Heart left ventricle (tissue), 16 donors: ENCODE measurements around the gene PDGFC. TPM values are rescaled to one million over a fixed set of nuclear protein-coding genes. Genes with fewer than 3 reads are reported as not detected.

ENCODE experiments used
- ATAC-seq, 4 donors: fragments of 200-7000 bp; cut with Tn5 transposase; one replicate each; pipeline ENCODE4 v1.9.1; 2020 to 2022; ENCODE audit warnings: moderate library complexity in 4 of 4, mild to moderate bottlenecking in 3 of 4, moderate number of reproducible peaks in 1 of 4
- DNase-seq, 5 donors: peaks; one replicate each; pipeline ENCODE4 v3.0.0-alpha.2; 2020
- H3K27ac ChIP-seq, 12 donors: fragments of 200-600 bp; sonication (generic) in 4 of 12; one replicate each; pipeline versions ENCODE4 v1.5.0 to v1.8.0; 2016 to 2022; ENCODE audit warnings: mild to moderate bottlenecking in 2 of 12
- H3K27me3 ChIP-seq, 9 donors: fragments of 200-600 bp; sonication (generic) in 2 of 9; one replicate each; pipeline versions ENCODE4 v1.5.1 to v1.8.0; 2016 to 2022; ENCODE audit warnings: mild to moderate bottlenecking in 3 of 9
- H3K36me3 ChIP-seq, 9 donors: fragments of 200-600 bp; sonication (generic) in 2 of 9; one replicate each; pipeline versions ENCODE4 v1.5.0 to v1.8.0; 2018 to 2022; ENCODE audit warnings: mild to moderate bottlenecking in 2 of 9
- H3K4me1 ChIP-seq, 12 donors: fragments of 200-600 bp; sonication (generic) in 4 of 12; one replicate each; pipeline versions ENCODE4 v1.5.0 to v1.8.0; 2016 to 2022; ENCODE audit warnings: mild to moderate bottlenecking in 3 of 12
- H3K4me3 ChIP-seq, 12 donors: fragments of 200-600 bp; sonication (generic) in 4 of 12; one replicate each; pipeline versions ENCODE4 v1.5.0 to v1.8.0; 2017 to 2022; ENCODE audit warnings: mild to moderate bottlenecking in 9 of 12, moderate library complexity in 4 of 12
- H3K9me3 ChIP-seq, 12 donors: fragments of 200-600 bp; sonication (generic) in 4 of 12; one replicate each; pipeline versions ENCODE4 v1.5.0 to v1.8.0; 2016 to 2022; ENCODE audit warnings: mild to moderate bottlenecking in 1 of 12
- CTCF ChIP-seq, 12 donors: fragments of 200-600 bp; sonication (generic) in 4 of 12; IDR thresholded peaks; one replicate each; pipeline versions ENCODE4 v1.5.0 to v1.8.0; 2018 to 2022; ENCODE audit warnings: antibody characterized with exemption in 12 of 12, mild to moderate bottlenecking in 5 of 12
- POLR2A ChIP-seq, 2 donors: fragments of 450-650 bp; IDR thresholded peaks; one replicate each; pipeline ENCODE4 v1.6.1; 2017; ENCODE audit warnings: antibody characterized with exemption in 2 of 2, mild to moderate bottlenecking in 2 of 2, moderate library complexity in 2 of 2
- WGBS, 4 donors: extraction: QIAGEN DNeasy Blood & Tissue Kit in 2 of 4; methylation state at CpG; one replicate each; pipeline versions ENCODE4 v1.1.5 to v1.1.7; 2013 to 2018; 5-methylcytosine and 5-hydroxymethylcytosine counted together
- intact Hi-C, 10 donors: fragments of 100-400 bp; cut with DNase I; formaldehyde crosslinking; loops; one replicate each; pipeline versions ENCODE4 v1.11.1 to v1.14.2; 2022
- polyA plus RNA-seq, 2 donors: library from polyadenylated mRNA; stranded (reverse); fragments of 200-250 nt; gene quantifications; one replicate each; pipeline ENCODE4 v1.2.3, GENCODE V29; 2013
- total RNA-seq, 9 donors: library from RNA; depleted of rRNA in 2 of 9; stranded (reverse); fragments of >200 nt in 2 of 9; fragmentation: NEBNext Ultra II Directional in 3 of 9; extraction: Animal tissue kit (Norgen Biotek cat#: 25700) in 3 of 9; gene quantifications; one replicate each; pipeline versions ENCODE4 v1.1.0 to v1.2.4, GENCODE V29; 2016 to 2023
- donor health status: ischemic (EF 13 %, LVEDD 7.1; RV severe dilation, severe dysfunction).
- donor health status: healthy with polysubstance abuse.
- donor health status: DM: no; HTN: yes; CAD: no.
- donor health status: DM: no; HTN: no; CAD: no.
- donor health status: ischemic (EF 25% LVEDD 6.9; RV normal size, moderate dysfunction).
- donor health status: ischemic (EF 25% LVEDD 5.7; RV mildly dilated, moderate dysfunction).
- donor health status: healthy.
- donor health status: DM: yes; HTN: yes; CAD: no.
- donor health status: ischemic (EF 35%, LVEDD 5.7; RV mildly dilated, moderate dysfunction).
- donor health status: nonischemic (EF 11% LVEDD 7.7; RV severe dilation, severe dysfunction).
- donor health status: DM: yes; HTN: yes; CAD: no.
- donor health status: PGD.
- donor health status: ischemic (EF 29% LVEDD 5.4; RV normal size, mild dysfunction).
- donor health status: nonischemic (EF 23%, LVEDD 6.1; RV moderate dilation, normal function).

The PDGFC gene
- total and polyA plus RNA-seq, 11 donors: 2.5 to 29.6 (median 12.2) TPM

DNA sequence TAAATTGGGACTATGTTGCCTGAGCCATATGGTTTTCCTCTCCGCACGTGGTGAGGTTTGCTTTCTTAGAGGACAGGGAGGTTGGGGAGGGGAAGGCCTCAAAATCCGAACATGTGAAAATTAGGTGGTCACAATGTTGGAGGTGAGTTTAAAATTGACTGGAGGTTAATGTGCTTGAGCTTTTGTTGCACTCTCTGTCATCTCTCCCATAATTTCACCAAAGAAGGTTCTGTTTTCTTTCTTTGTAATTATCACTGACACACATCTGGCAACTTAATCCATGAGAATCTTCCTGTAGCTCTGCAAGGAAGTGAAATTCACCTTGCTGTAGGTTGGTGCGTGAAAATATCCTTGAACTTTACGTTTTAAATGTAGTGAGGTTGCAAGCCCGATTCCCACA is 225.5 kb downstream of the PDGFC start:
- TF ChIP-seq CTCF (IDR thresholded peaks at IDR 0.05) (no peak), POLR2A (IDR thresholded peaks at IDR 0.05) (no peak)
- no peak overlapping the region for H3K4me3 ChIP-seq
- DNase-seq: no peak
- no peak for ATAC-seq
- no peak overlapping the region for H3K27ac ChIP-seq
- H3K27me3 ChIP-seq: no peaks in the 10 kb centered on the region
- 60 to 75% (median 65%) methylated on average over 6 of the region's 6 CpGs for WGBS, 4 donors
- H3K36me3 ChIP-seq: no peaks in the 10 kb centered on the region
- no peaks in the 10 kb centered on the region for H3K4me1 ChIP-seq
- intact Hi-C loops: no loop called here
- peaks cover 0 to 11% (median 0%) of the 10 kb centered on the region in 12 donors for H3K9me3 ChIP-seq

DNA sequence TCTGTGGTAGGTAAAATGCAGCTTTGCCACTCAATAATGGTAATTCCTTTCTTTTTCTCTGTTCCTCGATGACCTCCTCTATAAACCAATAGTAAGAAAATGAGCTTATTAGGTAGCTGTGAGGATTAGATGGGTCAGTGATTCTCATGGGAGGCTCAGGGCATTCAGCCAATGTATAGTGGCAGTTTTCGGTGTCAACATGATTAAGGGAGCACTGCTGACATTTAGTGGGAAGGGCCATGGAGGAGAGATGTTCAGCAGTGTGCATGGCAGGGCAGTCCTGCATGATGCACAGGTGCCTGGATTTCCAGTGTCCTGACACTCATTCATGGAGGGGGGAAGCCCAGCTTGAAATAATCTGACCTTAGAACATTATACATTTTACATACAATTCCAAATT is 232.8 kb downstream of the PDGFC start:
- no peak for ATAC-seq
- Histone ChIP-seq H3K27me3 (no peaks in the 10 kb centered on the region), H3K4me1 (no peaks in the 10 kb centered on the region), H3K4me3 (no peak overlapping the region), H3K36me3 (no peaks in the 10 kb centered on the region), H3K9me3 (peaks cover 0 to 22% (median 0%) of the 10 kb centered on the region in 12 donors), H3K27ac (no peak overlapping the region)
- no peak for TF ChIP-seq CTCF (IDR thresholded peaks at IDR 0.05)
- no peak for TF ChIP-seq POLR2A (IDR thresholded peaks at IDR 0.05)
- no peak for DNase-seq
- 74 to 77% (median 75%) methylated on average over 2 of the region's 2 CpGs for WGBS, 4 donors
- intact Hi-C loops: no loop called here

DNA sequence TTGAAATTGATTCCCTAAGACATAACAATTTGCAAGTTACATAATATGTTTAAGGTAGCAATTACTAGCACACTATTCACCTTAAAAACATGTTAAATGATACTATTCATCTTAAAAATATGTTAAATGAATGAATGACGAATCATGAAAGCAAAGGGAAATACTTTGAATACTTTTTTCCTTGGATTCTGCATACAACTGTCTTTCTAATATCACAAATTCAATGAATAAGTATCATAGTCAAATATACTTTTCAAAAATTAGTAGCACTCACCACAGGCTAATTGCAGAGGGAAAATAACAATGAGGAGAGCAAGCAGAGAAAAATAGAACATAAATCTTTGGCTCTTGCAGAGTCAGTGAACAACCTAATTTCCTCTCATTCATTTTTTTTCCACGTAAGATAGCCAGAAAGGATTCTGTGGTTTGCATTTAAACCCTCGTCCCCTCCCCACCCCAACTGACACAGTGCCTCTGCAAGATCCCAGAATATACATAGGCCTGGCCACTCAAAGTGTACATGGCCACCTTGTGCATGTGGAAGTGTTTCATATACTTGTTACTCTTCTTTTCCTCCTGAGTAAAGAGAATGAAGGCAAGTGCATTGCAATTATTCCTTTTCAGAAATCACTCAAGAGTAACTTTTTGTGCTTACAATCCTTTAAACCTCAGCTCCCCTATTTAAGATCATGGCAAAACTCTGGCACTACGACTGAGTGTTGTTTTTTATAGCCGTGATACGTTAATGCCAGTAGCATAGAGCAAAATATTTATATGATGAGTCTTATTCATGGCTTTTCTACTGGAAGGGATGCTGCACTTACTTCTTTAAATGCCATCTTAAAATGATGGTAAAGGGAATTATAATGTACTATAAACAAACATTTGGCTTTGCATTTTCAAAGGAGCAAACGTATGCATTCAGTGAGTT is 236.4 kb downstream of the PDGFC start:
- ATAC-seq: no peak
- intact Hi-C loops: no loop called here

More for the DNA sequence above, 236.4 kb downstream of the PDGFC start:
- WGBS, 4 donors: 58 to 70% (median 64%) methylated on average over 7 of the region's 7 CpGs
- TF ChIP-seq POLR2A (IDR thresholded peaks at IDR 0.05) (no peak), CTCF (IDR thresholded peaks at IDR 0.05) (no peak)
- H3K4me1 ChIP-seq: no peaks in the 10 kb centered on the region
- no peak for DNase-seq
- H3K4me3 ChIP-seq: no peak overlapping the region
- H3K27me3 ChIP-seq: no peaks in the 10 kb centered on the region
- H3K9me3 ChIP-seq: peaks cover 0 to 34% (median 16%) of the 10 kb centered on the region in 12 donors
- no peak overlapping the region for H3K27ac ChIP-seq
- no peaks in the 10 kb centered on the region for H3K36me3 ChIP-seq
